Liver (tissue), 3 donors: ENCODE measurements around the gene HADHB.

Experiments used
- JUND ChIP-seq, 2 donors: IDR thresholded peaks; 2 replicates each; pipeline ENCODE4 v1.6.1; 2016; ENCODE audit warnings: antibody characterized with exemption in 2 of 2
- NR2F2 ChIP-seq: IDR thresholded peaks from 2 replicates; pipeline ENCODE4 v1.6.1; 2016; ENCODE audit warnings: antibody characterized with exemption
- RAD21 ChIP-seq, 2 donors: IDR thresholded peaks; 2 replicates each; pipeline ENCODE4 v1.6.1; 2016; ENCODE audit warnings: antibody characterized with exemption in 2 of 2, mild to moderate bottlenecking in 2 of 2
- SP1 ChIP-seq: IDR thresholded peaks from 2 replicates; pipeline ENCODE4 v1.6.1; 2018; ENCODE audit warnings: antibody characterized with exemption, mild to moderate bottlenecking
- TAF1 ChIP-seq: conservative IDR thresholded peaks from 2 replicates; pipeline ENCODE4 v1.6.1; 2016; ENCODE audit warnings: antibody characterized with exemption, mild to moderate bottlenecking
- TF ChIP-seq, protein P1 (sequence below): fragments of 150-350 bp; IDR thresholded peaks from 2 replicates; pipeline ENCODE4 v1.5.1; 2017; ENCODE audit warnings: improper control_type of control experiment, low read depth, low read length; ENCODE audit not compliant: missing input control
- TF ChIP-seq, protein P2 (sequence below): IDR thresholded peaks from 2 replicates; pipeline ENCODE4 v1.6.1; 2016; ENCODE audit warnings: antibody characterized with exemption
- TF ChIP-seq, protein P3 (sequence below): IDR thresholded peaks from 2 replicates; pipeline ENCODE4 v1.6.1; 2016; ENCODE audit warnings: antibody characterized with exemption, mild to moderate bottlenecking
- donor health status: healthy.
- donor health status: healthy.

DNA sequence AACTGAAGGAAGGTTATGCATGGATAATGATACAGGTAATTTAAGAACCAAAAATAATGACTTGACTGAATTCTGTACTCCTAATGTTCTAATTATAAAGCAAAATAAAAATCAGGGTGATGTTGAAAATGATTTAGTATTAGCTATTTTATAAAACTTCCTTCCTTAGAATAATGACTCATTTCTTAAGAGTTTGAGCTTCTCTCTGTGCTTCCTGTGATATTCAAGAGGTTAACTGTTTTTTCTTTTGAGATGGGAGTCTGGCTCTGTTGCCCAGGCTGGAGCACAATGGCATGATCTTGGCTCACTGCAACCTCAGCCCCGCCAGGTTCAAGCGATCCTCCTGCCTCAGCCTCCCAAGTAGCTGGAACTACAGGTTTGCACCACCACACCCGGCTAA, 15.1 kb upstream of the HADHB start:
- TF ChIP-seq, protein P1, sequence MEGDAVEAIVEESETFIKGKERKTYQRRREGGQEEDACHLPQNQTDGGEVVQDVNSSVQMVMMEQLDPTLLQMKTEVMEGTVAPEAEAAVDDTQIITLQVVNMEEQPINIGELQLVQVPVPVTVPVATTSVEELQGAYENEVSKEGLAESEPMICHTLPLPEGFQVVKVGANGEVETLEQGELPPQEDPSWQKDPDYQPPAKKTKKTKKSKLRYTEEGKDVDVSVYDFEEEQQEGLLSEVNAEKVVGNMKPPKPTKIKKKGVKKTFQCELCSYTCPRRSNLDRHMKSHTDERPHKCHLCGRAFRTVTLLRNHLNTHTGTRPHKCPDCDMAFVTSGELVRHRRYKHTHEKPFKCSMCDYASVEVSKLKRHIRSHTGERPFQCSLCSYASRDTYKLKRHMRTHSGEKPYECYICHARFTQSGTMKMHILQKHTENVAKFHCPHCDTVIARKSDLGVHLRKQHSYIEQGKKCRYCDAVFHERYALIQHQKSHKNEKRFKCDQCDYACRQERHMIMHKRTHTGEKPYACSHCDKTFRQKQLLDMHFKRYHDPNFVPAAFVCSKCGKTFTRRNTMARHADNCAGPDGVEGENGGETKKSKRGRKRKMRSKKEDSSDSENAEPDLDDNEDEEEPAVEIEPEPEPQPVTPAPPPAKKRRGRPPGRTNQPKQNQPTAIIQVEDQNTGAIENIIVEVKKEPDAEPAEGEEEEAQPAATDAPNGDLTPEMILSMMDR: no peak
- TF ChIP-seq, protein P2, sequence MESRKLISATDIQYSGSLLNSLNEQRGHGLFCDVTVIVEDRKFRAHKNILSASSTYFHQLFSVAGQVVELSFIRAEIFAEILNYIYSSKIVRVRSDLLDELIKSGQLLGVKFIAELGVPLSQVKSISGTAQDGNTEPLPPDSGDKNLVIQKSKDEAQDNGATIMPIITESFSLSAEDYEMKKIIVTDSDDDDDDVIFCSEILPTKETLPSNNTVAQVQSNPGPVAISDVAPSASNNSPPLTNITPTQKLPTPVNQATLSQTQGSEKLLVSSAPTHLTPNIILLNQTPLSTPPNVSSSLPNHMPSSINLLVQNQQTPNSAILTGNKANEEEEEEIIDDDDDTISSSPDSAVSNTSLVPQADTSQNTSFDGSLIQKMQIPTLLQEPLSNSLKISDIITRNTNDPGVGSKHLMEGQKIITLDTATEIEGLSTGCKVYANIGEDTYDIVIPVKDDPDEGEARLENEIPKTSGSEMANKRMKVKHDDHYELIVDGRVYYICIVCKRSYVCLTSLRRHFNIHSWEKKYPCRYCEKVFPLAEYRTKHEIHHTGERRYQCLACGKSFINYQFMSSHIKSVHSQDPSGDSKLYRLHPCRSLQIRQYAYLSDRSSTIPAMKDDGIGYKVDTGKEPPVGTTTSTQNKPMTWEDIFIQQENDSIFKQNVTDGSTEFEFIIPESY: no peak
- TF ChIP-seq TAF1: no peak
- TF ChIP-seq RAD21 (IDR thresholded peaks at IDR 0.05): no peak
- no peak for TF ChIP-seq JUND (IDR thresholded peaks at IDR 0.05)
- no peak for TF ChIP-seq NR2F2
- TF ChIP-seq, protein P3, sequence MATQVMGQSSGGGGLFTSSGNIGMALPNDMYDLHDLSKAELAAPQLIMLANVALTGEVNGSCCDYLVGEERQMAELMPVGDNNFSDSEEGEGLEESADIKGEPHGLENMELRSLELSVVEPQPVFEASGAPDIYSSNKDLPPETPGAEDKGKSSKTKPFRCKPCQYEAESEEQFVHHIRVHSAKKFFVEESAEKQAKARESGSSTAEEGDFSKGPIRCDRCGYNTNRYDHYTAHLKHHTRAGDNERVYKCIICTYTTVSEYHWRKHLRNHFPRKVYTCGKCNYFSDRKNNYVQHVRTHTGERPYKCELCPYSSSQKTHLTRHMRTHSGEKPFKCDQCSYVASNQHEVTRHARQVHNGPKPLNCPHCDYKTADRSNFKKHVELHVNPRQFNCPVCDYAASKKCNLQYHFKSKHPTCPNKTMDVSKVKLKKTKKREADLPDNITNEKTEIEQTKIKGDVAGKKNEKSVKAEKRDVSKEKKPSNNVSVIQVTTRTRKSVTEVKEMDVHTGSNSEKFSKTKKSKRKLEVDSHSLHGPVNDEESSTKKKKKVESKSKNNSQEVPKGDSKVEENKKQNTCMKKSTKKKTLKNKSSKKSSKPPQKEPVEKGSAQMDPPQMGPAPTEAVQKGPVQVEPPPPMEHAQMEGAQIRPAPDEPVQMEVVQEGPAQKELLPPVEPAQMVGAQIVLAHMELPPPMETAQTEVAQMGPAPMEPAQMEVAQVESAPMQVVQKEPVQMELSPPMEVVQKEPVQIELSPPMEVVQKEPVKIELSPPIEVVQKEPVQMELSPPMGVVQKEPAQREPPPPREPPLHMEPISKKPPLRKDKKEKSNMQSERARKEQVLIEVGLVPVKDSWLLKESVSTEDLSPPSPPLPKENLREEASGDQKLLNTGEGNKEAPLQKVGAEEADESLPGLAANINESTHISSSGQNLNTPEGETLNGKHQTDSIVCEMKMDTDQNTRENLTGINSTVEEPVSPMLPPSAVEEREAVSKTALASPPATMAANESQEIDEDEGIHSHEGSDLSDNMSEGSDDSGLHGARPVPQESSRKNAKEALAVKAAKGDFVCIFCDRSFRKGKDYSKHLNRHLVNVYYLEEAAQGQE: no peak
- no peak for TF ChIP-seq SP1
